Measurements from ENCODE around the gene EDN1. TPM values are rescaled to one million over a fixed set of nuclear protein-coding genes. Genes with fewer than 3 reads are reported as not detected.

EDN1 gene
- total RNA-seq, 6 experiments from 2014 or later: 2.6 to 7.4 (median 3.7) TPM

DNA sequence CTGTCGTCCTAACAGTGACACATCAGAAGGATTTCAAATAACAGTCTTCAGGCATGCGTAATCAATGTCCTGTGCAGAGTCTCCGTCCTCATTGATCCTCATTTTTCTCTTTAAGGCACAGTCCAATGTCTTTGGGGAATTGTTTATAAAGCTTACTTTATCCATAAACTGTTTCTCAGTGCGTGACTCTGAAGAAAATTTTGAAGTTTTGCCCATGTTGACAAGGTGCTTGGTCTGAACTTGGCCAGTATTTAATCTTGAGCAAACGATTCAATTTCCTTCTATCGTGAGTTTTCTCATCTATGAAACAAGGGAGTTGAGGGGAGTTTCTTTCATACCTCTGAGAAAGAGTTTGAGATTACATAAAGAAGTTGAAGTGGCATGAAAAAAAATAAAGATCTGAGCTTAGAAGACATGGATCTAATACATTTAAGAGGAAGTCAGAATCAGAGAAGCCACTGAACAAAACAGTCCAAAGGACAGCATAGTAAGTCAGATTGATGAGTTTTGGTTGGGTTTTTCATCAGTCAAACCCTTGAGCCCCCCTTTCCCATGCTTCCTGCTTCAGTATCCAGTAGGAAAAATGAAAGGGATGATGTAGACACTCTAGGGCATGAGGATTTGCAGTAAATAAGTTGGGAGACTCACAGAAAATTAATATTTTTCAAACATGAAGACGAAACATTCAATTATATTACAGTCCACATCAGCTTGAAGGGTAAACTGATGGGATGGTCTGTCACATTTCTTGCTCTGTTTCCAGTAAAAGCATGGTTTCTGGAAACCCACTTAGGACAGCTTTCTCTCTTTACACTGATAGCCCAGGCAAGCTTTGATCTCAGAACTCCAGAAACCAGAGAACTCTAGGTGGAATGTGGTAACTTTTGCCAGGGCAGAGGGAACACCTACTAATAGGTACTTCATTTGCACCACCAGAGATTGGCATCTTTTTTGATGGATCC lies 8.1 kb downstream of the EDN1 start:
- H3K36me3 Mint-ChIP-seq (ENCODE audit: low read depth): peaks cover 41% of the 10 kb centered on the region
- DNase-seq: no peak
- H3K27me3 Mint-ChIP-seq (ENCODE audit: insufficient read depth): peaks cover 1% of the 10 kb centered on the region; the same call in 1 of the 2 replicates
- no peak overlapping the region for H3K4me3 Mint-ChIP-seq
- peaks cover 50% of the 10 kb centered on the region for H3K4me1 Mint-ChIP-seq (ENCODE audit: low read depth)
- no peaks in the 10 kb centered on the region for H3K9me3 Mint-ChIP-seq
- H3K27ac Mint-ChIP-seq: no peak overlapping the region
- TF ChIP-seq, protein P1, sequence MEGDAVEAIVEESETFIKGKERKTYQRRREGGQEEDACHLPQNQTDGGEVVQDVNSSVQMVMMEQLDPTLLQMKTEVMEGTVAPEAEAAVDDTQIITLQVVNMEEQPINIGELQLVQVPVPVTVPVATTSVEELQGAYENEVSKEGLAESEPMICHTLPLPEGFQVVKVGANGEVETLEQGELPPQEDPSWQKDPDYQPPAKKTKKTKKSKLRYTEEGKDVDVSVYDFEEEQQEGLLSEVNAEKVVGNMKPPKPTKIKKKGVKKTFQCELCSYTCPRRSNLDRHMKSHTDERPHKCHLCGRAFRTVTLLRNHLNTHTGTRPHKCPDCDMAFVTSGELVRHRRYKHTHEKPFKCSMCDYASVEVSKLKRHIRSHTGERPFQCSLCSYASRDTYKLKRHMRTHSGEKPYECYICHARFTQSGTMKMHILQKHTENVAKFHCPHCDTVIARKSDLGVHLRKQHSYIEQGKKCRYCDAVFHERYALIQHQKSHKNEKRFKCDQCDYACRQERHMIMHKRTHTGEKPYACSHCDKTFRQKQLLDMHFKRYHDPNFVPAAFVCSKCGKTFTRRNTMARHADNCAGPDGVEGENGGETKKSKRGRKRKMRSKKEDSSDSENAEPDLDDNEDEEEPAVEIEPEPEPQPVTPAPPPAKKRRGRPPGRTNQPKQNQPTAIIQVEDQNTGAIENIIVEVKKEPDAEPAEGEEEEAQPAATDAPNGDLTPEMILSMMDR (IDR thresholded peaks at IDR 0.05): no peak

- Mint-ChIP-seq H3K27ac (no peak overlapping the region), H3K27me3 (ENCODE audit: insufficient read depth) (peaks cover 1% of the 10 kb centered on the region; the same call in 1 of the 2 replicates), H3K9me3 (no peaks in the 10 kb centered on the region), H3K36me3 (ENCODE audit: low read depth) (peaks cover 39% of the 10 kb centered on the region), H3K4me3 (no peak overlapping the region), H3K4me1 (ENCODE audit: low read depth) (peaks cover 43% of the 10 kb centered on the region)
- TF ChIP-seq, protein P1 (IDR thresholded peaks at IDR 0.05): no peak
- no peak for DNase-seq
Measured at GRCh38 chr6:12298995-12299394, 8.8 kb downstream of the EDN1 start.

GRCh38 chr6:12301018-12301417 lies 10.9 kb downstream of the EDN1 start:
- Mint-ChIP-seq H3K9me3 (no peaks in the 10 kb centered on the region), H3K4me3 (no peak overlapping the region), H3K36me3 (ENCODE audit: low read depth) (peaks cover 19% of the 10 kb centered on the region), H3K27ac (no peak overlapping the region), H3K27me3 (ENCODE audit: insufficient read depth) (no peaks in the 10 kb centered on the region), H3K4me1 (ENCODE audit: low read depth) (peaks cover 22% of the 10 kb centered on the region)
- DNase-seq: no peak
- TF ChIP-seq, protein P1 (IDR thresholded peaks at IDR 0.05): no peak

DNA sequence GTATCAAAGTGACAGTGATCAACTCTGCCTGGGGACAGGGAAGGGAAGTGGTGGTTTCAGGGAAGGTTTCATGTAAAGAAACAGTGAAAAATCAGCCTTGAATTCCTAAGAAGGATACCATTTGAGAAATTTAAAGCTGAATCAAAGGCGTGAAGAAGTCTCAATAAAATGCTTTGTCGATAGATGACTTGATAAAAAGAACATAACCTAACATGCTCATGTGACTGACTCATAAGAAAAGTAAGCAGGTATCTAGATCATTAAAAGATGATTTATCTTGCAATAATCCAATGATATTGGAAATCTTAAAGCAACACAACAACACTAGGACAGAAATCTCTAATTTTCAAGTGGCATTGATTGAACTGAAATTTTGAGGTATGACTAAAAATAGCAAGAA lies 14.3 kb downstream of the EDN1 start:
- Mint-ChIP-seq H3K4me1 (ENCODE audit: low read depth) (no peaks in the 10 kb centered on the region), H3K9me3 (no peaks in the 10 kb centered on the region), H3K27me3 (ENCODE audit: insufficient read depth) (no peaks in the 10 kb centered on the region), H3K4me3 (no peak overlapping the region), H3K36me3 (ENCODE audit: low read depth) (no peaks in the 10 kb centered on the region; the same call in 1 of the 2 replicates), H3K27ac (no peak overlapping the region)
- TF ChIP-seq, protein P1 (IDR thresholded peaks at IDR 0.05): no peak
- no peak for DNase-seq

- Mint-ChIP-seq H3K9me3 (no peaks in the 10 kb centered on the region), H3K27ac (no peak overlapping the region), H3K4me3 (no peak overlapping the region), H3K27me3 (ENCODE audit: insufficient read depth) (no peaks in the 10 kb centered on the region), H3K36me3 (ENCODE audit: low read depth) (no peaks in the 10 kb centered on the region), H3K4me1 (ENCODE audit: low read depth) (peaks cover 16% of the 10 kb centered on the region)
- no peak for DNase-seq
- TF ChIP-seq, protein P1 (IDR thresholded peaks at IDR 0.05): no peak
Measured at GRCh38 chr6:12309070-12309469, 18.9 kb downstream of the EDN1 start.

Measured in HFFc6 (cell line).